Muscle layer of duodenum (tissue), 2 donors: Measurements from ENCODE around the gene DIP2C.
"Not testable (repeated sequence)": the region's sequence is repeated elsewhere in the genome, so short reads cannot be mapped to it uniquely, and the experiment has no call there.

Source experiments
- H3K27ac ChIP-seq: one replicate; pipeline ENCODE4 v1.7.0; 2013; ENCODE audit warnings: mild to moderate bottlenecking, low read length
- H3K27me3 ChIP-seq: one replicate; pipeline ENCODE4 v1.7.0; 2013; ENCODE audit warnings: low read depth, mild to moderate bottlenecking, control low read depth, low read length
- H3K36me3 ChIP-seq, 2 donors: one replicate each; pipeline ENCODE4 v1.7.0; 2013; ENCODE audit warnings: low read length in 2 of 2, control low read depth in 1 of 2, mild to moderate bottlenecking in 1 of 2; ENCODE audit not compliant: insufficient read depth in 2 of 2, control insufficient read depth in 1 of 2
- H3K4me1 ChIP-seq, 2 donors: one replicate each; pipeline ENCODE4 v1.7.0; 2013; ENCODE audit warnings: low read length in 2 of 2, mild to moderate bottlenecking in 2 of 2, control low read depth in 1 of 2, moderate library complexity in 1 of 2; ENCODE audit not compliant: insufficient read depth in 2 of 2, control insufficient read depth in 1 of 2
- H3K4me3 ChIP-seq, 2 donors: one replicate each; pipeline ENCODE4 v1.7.0; 2013; ENCODE audit warnings: low read length in 2 of 2, low read depth in 1 of 2, mild to moderate bottlenecking in 1 of 2
- H3K9me3 ChIP-seq, 2 donors: one replicate each; pipeline ENCODE4 v1.7.0; 2013; ENCODE audit warnings: low read length in 2 of 2, control low read depth in 1 of 2, mild to moderate bottlenecking in 1 of 2; ENCODE audit not compliant: control insufficient read depth in 1 of 2
- donor health status: healthy.

DIP2C gene

GRCh38 chr10:397321-398068, 292.0 kb downstream of the DIP2C start:
- Histone ChIP-seq H3K9me3 (no peaks in the 10 kb centered on the region), H3K4me3 (no peak overlapping the region), H3K27ac (no peak overlapping the region), H3K36me3 (peaks cover 3 to 16% of the 10 kb centered on the region in 2 donors), H3K4me1 (peaks cover 0 to 3% of the 10 kb centered on the region in 2 donors), H3K27me3 (no peaks in the 10 kb centered on the region)

GRCh38 chr10:396535-397220, 292.8 kb downstream of the DIP2C start:
- H3K9me3 ChIP-seq, result no peaks in the 10 kb centered on the region
- no peak overlapping the region for H3K4me3 ChIP-seq
- peaks cover 3 to 16% of the 10 kb centered on the region in 2 donors for H3K36me3 ChIP-seq
- peaks cover 0 to 3% of the 10 kb centered on the region in 2 donors for H3K4me1 ChIP-seq
- no peaks in the 10 kb centered on the region for H3K27me3 ChIP-seq
- no peak overlapping the region for H3K27ac ChIP-seq

- Histone ChIP-seq H3K4me3 (no peak overlapping the region), H3K36me3 (peaks cover 3 to 16% of the 10 kb centered on the region in 2 donors), H3K27me3 (no peaks in the 10 kb centered on the region), H3K9me3 (no peaks in the 10 kb centered on the region), H3K4me1 (peaks cover 0 to 3% of the 10 kb centered on the region in 2 donors), H3K27ac (no peak overlapping the region)
These were observed 293.4 kb downstream of the DIP2C start for GRCh38 chr10:396107-396506.

- Histone ChIP-seq H3K4me1 (peaks cover 0 to 3% of the 10 kb centered on the region in 2 donors), H3K27me3 (no peaks in the 10 kb centered on the region), H3K4me3 (no peak overlapping the region), H3K36me3 (peaks cover 3 to 18% of the 10 kb centered on the region in 2 donors), H3K9me3 (no peaks in the 10 kb centered on the region), H3K27ac (peak overlapping the region; percentile 16)
These were observed 293.8 kb downstream of the DIP2C start for GRCh38 chr10:395665-396064.

GRCh38 chr10:394439-395101, 294.9 kb downstream of the DIP2C start:
- not testable (repeated sequence) for H3K4me1 ChIP-seq, H3K4me3 ChIP-seq, H3K27me3 ChIP-seq, H3K9me3 ChIP-seq
- H3K27ac ChIP-seq, result peak overlapping the region; percentile 45
- H3K36me3 ChIP-seq, result peaks cover 13 to 27% of the 10 kb centered on the region in 2 donors

- Histone ChIP-seq H3K36me3 (peaks cover 13 to 27% of the 10 kb centered on the region in 2 donors), H3K27me3 (no peaks in the 10 kb centered on the region), H3K4me3 (no peak overlapping the region), H3K9me3 (no peaks in the 10 kb centered on the region), H3K27ac (peak overlapping the region; percentile 45), H3K4me1 (peaks cover 0 to 3% of the 10 kb centered on the region in 2 donors)
These were observed 295.6 kb downstream of the DIP2C start for GRCh38 chr10:393787-394438.

GRCh38 chr10:393106-393745, 296.2 kb downstream of the DIP2C start:
- H3K4me3 ChIP-seq, result no peak overlapping the region
- no peaks in the 10 kb centered on the region for H3K27me3 ChIP-seq
- no peak overlapping the region for H3K27ac ChIP-seq
- H3K36me3 ChIP-seq, result peaks cover 13 to 28% of the 10 kb centered on the region in 2 donors
- no peaks in the 10 kb centered on the region for H3K9me3 ChIP-seq
- H3K4me1 ChIP-seq, result peaks cover 0 to 3% of the 10 kb centered on the region in 2 donors

GRCh38 chr10:392705-393037, 296.8 kb downstream of the DIP2C start:
- Histone ChIP-seq H3K27me3 (no peaks in the 10 kb centered on the region), H3K4me3 (no peak overlapping the region), H3K27ac (no peak overlapping the region), H3K9me3 (no peaks in the 10 kb centered on the region), H3K36me3 (peaks cover 13 to 28% of the 10 kb centered on the region in 2 donors), H3K4me1 (peaks cover 0 to 3% of the 10 kb centered on the region in 2 donors)

GRCh38 chr10:391847-392704, 297.4 kb downstream of the DIP2C start:
- no peaks in the 10 kb centered on the region for H3K9me3 ChIP-seq
- H3K27me3 ChIP-seq, result no peaks in the 10 kb centered on the region
- H3K4me1 ChIP-seq, result peaks cover 0 to 3% of the 10 kb centered on the region in 2 donors
- H3K27ac ChIP-seq, result no peak overlapping the region
- H3K36me3 ChIP-seq, result peaks cover 14 to 28% of the 10 kb centered on the region in 2 donors
- no peak overlapping the region for H3K4me3 ChIP-seq

GRCh38 chr10:391305-391704, 298.2 kb downstream of the DIP2C start:
- peaks cover 18 to 25% of the 10 kb centered on the region in 2 donors for H3K36me3 ChIP-seq
- no peaks in the 10 kb centered on the region for H3K27me3 ChIP-seq
- no peak overlapping the region for H3K4me3 ChIP-seq
- no peak overlapping the region for H3K27ac ChIP-seq
- H3K9me3 ChIP-seq, result no peaks in the 10 kb centered on the region
- H3K4me1 ChIP-seq, result peaks cover 0 to 3% of the 10 kb centered on the region in 2 donors
